A549 (cell line): ENCODE results near the gene TMEM9.

Source experiments
- EHMT2 ChIP-seq: fragments of 200-600 bp; sonication (generic); IDR thresholded peaks from 2 replicates; pipeline ENCODE4 v1.6.1; 2016; ENCODE audit warnings: antibody characterized with exemption, low read depth, mild to moderate bottlenecking, moderate library complexity
- EP300 ChIP-seq, 2 experiments: fragments of >200 bp; sonication (Bioruptor Twin); formaldehyde crosslinking; IDR thresholded peaks; 2 replicates in 1 of 2; 3 replicates in 1 of 2; pipeline ENCODE4 v1.6.1; 2016 to 2017
- FOXS1 ChIP-seq: fragments of 250-450 bp; sonication (Bioruptor Pico); IDR thresholded peaks from 2 replicates; pipeline ENCODE4 v1.5.0; 2020; ENCODE audit warnings: mild to moderate bottlenecking, moderate library complexity
- HDAC2 ChIP-seq: fragments of 200-600 bp; sonication (generic); IDR thresholded peaks from 2 replicates; pipeline ENCODE4 v1.6.1; 2016
- MAFK ChIP-seq: fragments of 450-650 bp; IDR thresholded peaks from 2 replicates; pipeline ENCODE4 v1.6.1; 2014; ENCODE audit not compliant: partially characterized antibody
- NFE2L2 ChIP-seq: fragments of 150-350 bp; conservative IDR thresholded peaks from 2 replicates; pipeline ENCODE4 v1.6.1; 2014; ENCODE audit warnings: low read length
- NPAS2 ChIP-seq: fragments of 250-450 bp; sonication (Bioruptor Pico); IDR thresholded peaks from 2 replicates; pipeline ENCODE4 v1.8.0; 2022; ENCODE audit warnings: mild to moderate bottlenecking, moderate library complexity, borderline replicate concordance
- POLR2A ChIP-seq: IDR thresholded peaks from 2 replicates; pipeline ENCODE4 v1.6.1; 2012; ENCODE audit warnings: mild to moderate bottlenecking, low read length
- RAD21 ChIP-seq, 2 experiments: fragments of >200 bp in 1 of 2; sonication (Bioruptor Twin) in 1 of 2; formaldehyde crosslinking in 1 of 2; IDR thresholded peaks in 1 of 2; conservative IDR thresholded peaks in 1 of 2; 2 replicates in 1 of 2; 3 replicates in 1 of 2; pipeline ENCODE4 v1.6.1; 2012 to 2018; ENCODE audit warnings: inconsistent platforms in 1 of 2
- RCOR1 ChIP-seq: fragments of 150-350 bp; IDR thresholded peaks from 2 replicates; pipeline ENCODE4 v1.6.1; 2014; ENCODE audit warnings: antibody characterized with exemption, low read length, low read depth
- RNF2 ChIP-seq: fragments of 200-600 bp; sonication (generic); IDR thresholded peaks from 2 replicates; pipeline ENCODE4 v1.6.1; 2016; ENCODE audit warnings: low read depth, mild to moderate bottlenecking, antibody characterized with exemption, moderate library complexity, borderline replicate concordance
- TF ChIP-seq, protein P1 (sequence below): fragments of >200 bp; sonication (Bioruptor Twin); formaldehyde crosslinking; IDR thresholded peaks from 3 replicates; pipeline ENCODE4 v1.5.1; 2016
- TF ChIP-seq, protein P2 (sequence below): IDR thresholded peaks from 2 replicates; pipeline ENCODE4 v1.6.1; 2012

DNA sequence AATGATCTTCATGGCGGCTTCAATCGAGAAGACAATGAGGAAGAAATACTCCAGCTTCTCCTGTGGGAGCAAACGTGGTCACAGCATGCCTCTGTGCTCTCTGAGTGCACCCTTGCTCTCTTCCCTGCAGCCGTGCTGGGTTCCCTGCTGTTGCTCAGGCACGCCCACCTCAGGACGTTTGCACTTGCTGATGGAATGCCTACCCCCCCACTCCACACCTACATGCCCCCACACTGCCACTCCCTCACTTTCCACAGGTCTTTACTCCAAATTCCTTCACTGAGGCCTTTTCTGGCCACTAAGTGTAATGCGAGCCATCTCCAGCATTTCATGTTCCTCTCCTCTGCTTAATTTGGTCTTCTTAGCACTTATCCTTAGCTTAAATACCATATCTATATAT lies 60.3 kb downstream of the TMEM9 start:
- TF ChIP-seq EHMT2, result no peak
- TF ChIP-seq, protein P1, sequence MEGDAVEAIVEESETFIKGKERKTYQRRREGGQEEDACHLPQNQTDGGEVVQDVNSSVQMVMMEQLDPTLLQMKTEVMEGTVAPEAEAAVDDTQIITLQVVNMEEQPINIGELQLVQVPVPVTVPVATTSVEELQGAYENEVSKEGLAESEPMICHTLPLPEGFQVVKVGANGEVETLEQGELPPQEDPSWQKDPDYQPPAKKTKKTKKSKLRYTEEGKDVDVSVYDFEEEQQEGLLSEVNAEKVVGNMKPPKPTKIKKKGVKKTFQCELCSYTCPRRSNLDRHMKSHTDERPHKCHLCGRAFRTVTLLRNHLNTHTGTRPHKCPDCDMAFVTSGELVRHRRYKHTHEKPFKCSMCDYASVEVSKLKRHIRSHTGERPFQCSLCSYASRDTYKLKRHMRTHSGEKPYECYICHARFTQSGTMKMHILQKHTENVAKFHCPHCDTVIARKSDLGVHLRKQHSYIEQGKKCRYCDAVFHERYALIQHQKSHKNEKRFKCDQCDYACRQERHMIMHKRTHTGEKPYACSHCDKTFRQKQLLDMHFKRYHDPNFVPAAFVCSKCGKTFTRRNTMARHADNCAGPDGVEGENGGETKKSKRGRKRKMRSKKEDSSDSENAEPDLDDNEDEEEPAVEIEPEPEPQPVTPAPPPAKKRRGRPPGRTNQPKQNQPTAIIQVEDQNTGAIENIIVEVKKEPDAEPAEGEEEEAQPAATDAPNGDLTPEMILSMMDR, result no peak
- TF ChIP-seq, protein P2, sequence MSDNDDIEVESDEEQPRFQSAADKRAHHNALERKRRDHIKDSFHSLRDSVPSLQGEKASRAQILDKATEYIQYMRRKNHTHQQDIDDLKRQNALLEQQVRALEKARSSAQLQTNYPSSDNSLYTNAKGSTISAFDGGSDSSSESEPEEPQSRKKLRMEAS, result no peak
- no peak for TF ChIP-seq RAD21 (conservative IDR thresholded peaks at IDR 0.05 in 1 of 2, IDR thresholded peaks at IDR 0.05 in 1 of 2)
- no peak for TF ChIP-seq RNF2
- TF ChIP-seq NFE2L2, result no peak
- no peak for TF ChIP-seq POLR2A
- TF ChIP-seq MAFK, result no peak
- TF ChIP-seq RCOR1, result no peak
- no peak for TF ChIP-seq NPAS2
- no peak for TF ChIP-seq HDAC2
- no peak for TF ChIP-seq EP300 (IDR thresholded peaks at IDR 0.05)
- no peak for TF ChIP-seq FOXS1 (CRISPR knock-in tag)
